ENCODE data around the gene XKR3. TPM values are rescaled to one million over a fixed set of nuclear protein-coding genes. Genes with fewer than 3 reads are reported as not detected.

Gene XKR3
- total RNA-seq (2022; extraction: Qiagen RNA extraction; ENCODE audit: low read depth), result not detected in 5 replicates

DNA sequence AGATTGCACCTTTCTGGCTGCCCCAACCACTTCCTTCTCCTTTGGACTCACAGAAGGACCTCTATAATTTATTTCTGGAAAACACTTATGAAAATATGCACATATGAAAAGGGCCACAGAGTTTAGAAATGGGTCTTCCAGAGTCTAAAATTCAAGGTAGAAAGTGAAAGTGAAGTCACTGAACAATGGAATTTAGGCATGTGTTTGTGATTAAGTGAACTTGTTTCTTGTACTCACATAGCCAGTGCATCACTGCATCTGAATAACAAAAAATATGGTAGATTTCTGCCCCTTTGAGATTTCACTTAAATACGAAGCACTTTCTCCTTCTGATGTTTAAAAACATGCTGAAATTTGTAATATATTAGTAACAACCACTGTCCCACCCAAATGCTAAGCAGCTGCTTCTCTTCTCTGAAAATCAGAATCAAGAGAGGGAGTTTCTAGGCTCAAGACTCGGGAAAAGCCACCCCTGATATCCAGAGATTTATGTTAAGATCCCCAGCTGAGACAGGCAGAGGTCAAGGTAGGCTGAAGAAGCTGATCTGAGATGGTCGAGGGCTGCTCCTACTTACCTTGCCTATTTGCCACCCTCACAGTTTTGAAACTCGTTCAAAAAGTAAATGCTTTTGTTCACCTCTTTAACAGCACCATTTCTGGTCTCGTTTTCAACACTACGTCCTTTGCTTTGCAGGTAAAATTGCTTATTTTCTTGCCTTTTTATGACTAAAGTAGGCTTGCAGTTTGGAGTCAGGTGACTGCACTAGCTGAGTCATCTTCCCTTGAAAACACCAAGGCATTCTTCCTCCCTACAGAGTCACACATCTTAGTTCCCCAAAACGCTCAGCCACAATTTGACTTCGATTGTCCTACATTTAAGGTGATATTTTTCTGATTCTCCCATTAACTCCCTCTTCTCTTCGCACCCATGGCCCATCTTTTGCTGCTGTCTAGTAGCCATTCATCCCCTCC lies at the start of gene XKR3:
XKR3 (minus strand) TSS at position 696 of the 972 bp plus-strand sequence. CDS start 17,338 bp downstream, outside the sequence.

Other genes starting within 250 kb of the XKR3 start
- not detected in 5 replicates for gene CCT8L2, start 232.6 kb downstream of the XKR3 start, total RNA-seq (2022; extraction: Qiagen RNA extraction; ENCODE audit: low read depth)
- not detected in 5 replicates for gene GAB4, start 182.8 kb upstream of the XKR3 start, total RNA-seq (2022; extraction: Qiagen RNA extraction; ENCODE audit: low read depth)